ENCODE results near the gene MORC4.

Gene MORC4

GRCh38 chrX:106940068-106940467 lies 59.9 kb downstream of the MORC4 start:
- no peaks in the 10 kb centered on the region for H3K27me3 ChIP-seq (ENCODE audit: insufficient read depth, poor library complexity, severe bottlenecking)
- DNase-seq (ENCODE audit: low spot score) (no peak), ATAC-seq (ENCODE audit: low read depth) (no peak)
- H3K4me3 ChIP-seq (ENCODE audit: severe bottlenecking), result no peak overlapping the region
- TF ChIP-seq CTCF (IDR thresholded peaks at IDR 0.05; ENCODE audit: poor library complexity, severe bottlenecking), result no peak
- H3K4me1 ChIP-seq (ENCODE audit: insufficient read depth, poor library complexity, severe bottlenecking), result no peaks in the 10 kb centered on the region
- H3K36me3 ChIP-seq (ENCODE audit: low read depth), result no peaks in the 10 kb centered on the region
- no peaks in the 10 kb centered on the region for H3K9me3 ChIP-seq (ENCODE audit: severe bottlenecking)
- H3K27ac ChIP-seq (ENCODE audit: poor library complexity, severe bottlenecking), result no peak overlapping the region

GRCh38 chrX:106939566-106939965 lies 60.4 kb downstream of the MORC4 start:
- Histone ChIP-seq H3K27ac (ENCODE audit: poor library complexity, severe bottlenecking) (no peak overlapping the region), H3K4me1 (ENCODE audit: insufficient read depth, poor library complexity, severe bottlenecking) (no peaks in the 10 kb centered on the region), H3K4me3 (ENCODE audit: severe bottlenecking) (no peak overlapping the region), H3K27me3 (ENCODE audit: insufficient read depth, poor library complexity, severe bottlenecking) (no peaks in the 10 kb centered on the region), H3K36me3 (ENCODE audit: low read depth) (no peaks in the 10 kb centered on the region), H3K9me3 (ENCODE audit: severe bottlenecking) (no peaks in the 10 kb centered on the region)
- no peak for TF ChIP-seq CTCF (IDR thresholded peaks at IDR 0.05; ENCODE audit: poor library complexity, severe bottlenecking)
- ATAC-seq (ENCODE audit: low read depth) (no peak), DNase-seq (ENCODE audit: low spot score) (no peak)

GRCh38 chrX:106936246-106936645 lies 63.8 kb downstream of the MORC4 start:
- Histone ChIP-seq H3K27me3 (ENCODE audit: insufficient read depth, poor library complexity, severe bottlenecking) (no peaks in the 10 kb centered on the region), H3K27ac (ENCODE audit: poor library complexity, severe bottlenecking) (no peak overlapping the region), H3K4me1 (ENCODE audit: insufficient read depth, poor library complexity, severe bottlenecking) (no peaks in the 10 kb centered on the region), H3K4me3 (ENCODE audit: severe bottlenecking) (no peak overlapping the region), H3K9me3 (ENCODE audit: severe bottlenecking) (no peaks in the 10 kb centered on the region), H3K36me3 (ENCODE audit: low read depth) (no peaks in the 10 kb centered on the region)
- ATAC-seq (ENCODE audit: low read depth), result no peak
- no peak for TF ChIP-seq CTCF (IDR thresholded peaks at IDR 0.05; ENCODE audit: poor library complexity, severe bottlenecking)
- DNase-seq (ENCODE audit: low spot score), result no peak

GRCh38 chrX:106935175-106935574 lies 64.8 kb downstream of the MORC4 start:
- Histone ChIP-seq H3K27ac (ENCODE audit: poor library complexity, severe bottlenecking) (no peak overlapping the region), H3K36me3 (ENCODE audit: low read depth) (no peaks in the 10 kb centered on the region), H3K4me3 (ENCODE audit: severe bottlenecking) (no peak overlapping the region), H3K27me3 (ENCODE audit: insufficient read depth, poor library complexity, severe bottlenecking) (no peaks in the 10 kb centered on the region), H3K4me1 (ENCODE audit: insufficient read depth, poor library complexity, severe bottlenecking) (no peaks in the 10 kb centered on the region), H3K9me3 (ENCODE audit: severe bottlenecking) (no peaks in the 10 kb centered on the region)
- ATAC-seq (ENCODE audit: low read depth) (no peak), DNase-seq (ENCODE audit: low spot score) (no peak)
- no peak for TF ChIP-seq CTCF (IDR thresholded peaks at IDR 0.05; ENCODE audit: poor library complexity, severe bottlenecking)

GRCh38 chrX:106933538-106933961 lies 66.5 kb downstream of the MORC4 start:
- no peak for DNase-seq (ENCODE audit: low spot score)
- Histone ChIP-seq H3K4me1 (ENCODE audit: insufficient read depth, poor library complexity, severe bottlenecking) (no peaks in the 10 kb centered on the region), H3K36me3 (ENCODE audit: low read depth) (no peaks in the 10 kb centered on the region), H3K27me3 (ENCODE audit: insufficient read depth, poor library complexity, severe bottlenecking) (no peaks in the 10 kb centered on the region), H3K4me3 (ENCODE audit: severe bottlenecking) (no peak overlapping the region), H3K27ac (ENCODE audit: poor library complexity, severe bottlenecking) (no peak overlapping the region), H3K9me3 (ENCODE audit: severe bottlenecking) (no peaks in the 10 kb centered on the region)
- ATAC-seq (ENCODE audit: low read depth), result no peak
- TF ChIP-seq CTCF (IDR thresholded peaks at IDR 0.05; ENCODE audit: poor library complexity, severe bottlenecking), result no peak

Data from RWPE2 (cell line).